ENCODE measurements around the gene RARG.

- TF ChIP-seq POLR2AphosphoS5 (IDR thresholded peaks at IDR 0.05; ENCODE audit: low read depth, low read length), result no peak
- no peak for TF ChIP-seq REST (IDR thresholded peaks at IDR 0.05; ENCODE audit: insufficient read depth in 1 of 2, low read depth in 2 of 2, low read length in 2 of 2)
- TF ChIP-seq TAF1 (IDR thresholded peaks at IDR 0.05; ENCODE audit: borderline replicate concordance, insufficient read depth, low read length), result no peak
- no peak for TF ChIP-seq SIN3A (IDR thresholded peaks at IDR 0.05; ENCODE audit: borderline replicate concordance, insufficient read depth, low read length)
- no peak for TF ChIP-seq FOXP2 (optimal IDR thresholded peaks at IDR 0.05; ENCODE audit: borderline replicate concordance, extremely low read depth, extremely low read length, insufficient read depth)
These were observed 41.8 kb downstream of the RARG start for GRCh38 chr12:53190108-53190729.

Data from PFSK-1 (cell line).